GM19397 (cell line): ENCODE data around the gene SHTN1.

Experiments
- ATAC-seq: cut with Tn5 transposase; IDR thresholded peaks from one replicate; pipeline ENCODE4 v1.9.1; 2021; ENCODE audit warnings: mild to moderate bottlenecking, moderate library complexity; ENCODE audit not compliant: unreplicated experiment

SHTN1 gene, protein sequence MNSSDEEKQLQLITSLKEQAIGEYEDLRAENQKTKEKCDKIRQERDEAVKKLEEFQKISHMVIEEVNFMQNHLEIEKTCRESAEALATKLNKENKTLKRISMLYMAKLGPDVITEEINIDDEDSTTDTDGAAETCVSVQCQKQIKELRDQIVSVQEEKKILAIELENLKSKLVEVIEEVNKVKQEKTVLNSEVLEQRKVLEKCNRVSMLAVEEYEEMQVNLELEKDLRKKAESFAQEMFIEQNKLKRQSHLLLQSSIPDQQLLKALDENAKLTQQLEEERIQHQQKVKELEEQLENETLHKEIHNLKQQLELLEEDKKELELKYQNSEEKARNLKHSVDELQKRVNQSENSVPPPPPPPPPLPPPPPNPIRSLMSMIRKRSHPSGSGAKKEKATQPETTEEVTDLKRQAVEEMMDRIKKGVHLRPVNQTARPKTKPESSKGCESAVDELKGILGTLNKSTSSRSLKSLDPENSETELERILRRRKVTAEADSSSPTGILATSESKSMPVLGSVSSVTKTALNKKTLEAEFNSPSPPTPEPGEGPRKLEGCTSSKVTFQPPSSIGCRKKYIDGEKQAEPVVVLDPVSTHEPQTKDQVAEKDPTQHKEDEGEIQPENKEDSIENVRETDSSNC

DNA sequence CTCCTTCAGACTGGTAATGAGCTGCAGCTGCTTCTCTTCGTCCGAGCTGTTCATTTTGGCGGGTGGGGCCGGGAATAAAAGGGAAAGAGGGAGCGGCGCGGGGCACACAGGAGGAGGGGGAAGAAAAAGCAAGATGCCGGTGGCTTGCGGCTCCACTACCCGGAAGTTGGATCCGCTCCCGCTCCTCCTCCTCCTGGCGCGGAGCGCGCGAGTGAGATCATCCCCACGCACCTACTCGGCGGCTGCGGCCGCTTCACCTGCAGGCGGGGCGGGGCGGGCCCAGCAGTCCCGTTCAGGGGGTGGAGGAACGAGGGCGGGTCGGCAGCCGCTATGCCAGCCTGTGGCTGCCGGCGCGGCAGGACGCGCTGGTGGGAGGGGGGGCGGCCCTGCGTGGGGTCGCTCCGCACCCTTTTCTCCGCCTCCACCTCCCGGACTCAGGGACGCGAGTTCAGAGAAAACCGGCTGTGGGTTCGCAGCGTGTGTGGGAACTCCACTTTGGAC lies at the start of gene SHTN1:
Gene SHTN1 (minus strand): TSS at position 162 of the 501 bp plus-strand sequence. CDS start 108 bp downstream, at position 54.
- ATAC-seq = peak; percentile 32

GRCh38 chr10:117053482-117053881 lies 48.5 kb upstream of the SHTN1 start:
- no peak for ATAC-seq

DNA sequence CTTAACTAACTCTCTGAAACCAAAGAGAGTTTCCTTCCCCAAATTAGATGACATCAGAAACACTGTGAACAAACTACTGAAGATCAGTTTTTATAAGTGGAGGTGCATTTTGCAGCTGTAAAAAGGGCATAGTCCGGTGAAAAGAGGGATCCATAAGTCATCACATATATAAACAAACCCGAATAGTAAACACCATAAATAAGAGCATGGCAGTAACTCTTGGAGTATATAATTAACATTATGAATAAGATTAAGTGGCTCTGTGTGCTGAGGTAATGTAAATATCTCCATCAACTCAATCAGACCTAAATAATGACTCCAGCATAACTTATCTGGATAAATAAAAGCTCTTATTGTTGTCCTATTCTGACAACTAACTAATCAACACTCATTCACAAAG lies 43.0 kb upstream of the SHTN1 start:
- no peak for ATAC-seq

DNA sequence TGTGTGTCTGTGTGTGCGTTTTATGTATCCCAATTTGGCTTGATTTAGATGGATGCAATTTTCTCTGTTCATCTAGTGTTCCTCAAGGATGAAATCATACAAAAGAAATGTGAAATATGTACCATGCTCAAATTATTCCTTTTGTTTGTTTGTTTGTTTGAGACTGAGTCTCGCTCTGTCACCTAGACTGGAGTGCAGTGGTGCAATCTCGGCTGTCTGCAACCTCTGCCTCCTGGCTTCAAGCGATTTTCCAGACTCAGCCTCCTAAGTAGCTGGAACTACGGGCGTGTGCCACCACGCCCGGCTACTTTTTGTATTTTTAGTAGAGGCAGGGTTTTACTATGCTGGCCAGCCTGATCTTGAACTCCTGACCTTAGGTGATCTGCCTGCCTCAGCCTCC lies 11.3 kb upstream of the SHTN1 start:
- no peak for ATAC-seq

DNA sequence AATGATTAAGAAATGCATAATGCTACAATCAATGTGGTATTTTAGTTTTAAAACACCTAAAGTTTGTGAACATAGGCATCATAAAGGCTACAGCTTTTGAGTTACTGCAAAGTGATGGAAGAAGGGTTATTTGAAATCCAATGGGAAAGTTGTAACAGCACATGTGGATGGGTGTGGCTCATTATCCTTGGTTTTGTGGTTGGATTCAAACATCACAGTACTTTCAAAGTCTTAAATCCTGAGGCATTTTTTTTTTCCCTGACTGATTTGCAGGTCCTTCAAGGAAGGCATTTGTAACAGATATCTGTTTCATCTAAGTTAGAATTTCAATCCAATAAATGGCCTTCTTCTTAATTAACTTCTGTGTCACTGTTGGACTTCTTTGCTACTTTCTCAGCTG lies 9.8 kb upstream of the SHTN1 start:
- ATAC-seq = no peak

- no peak for ATAC-seq
Measured at GRCh38 chr10:117007080-117007479, 2.1 kb upstream of the SHTN1 start.

DNA sequence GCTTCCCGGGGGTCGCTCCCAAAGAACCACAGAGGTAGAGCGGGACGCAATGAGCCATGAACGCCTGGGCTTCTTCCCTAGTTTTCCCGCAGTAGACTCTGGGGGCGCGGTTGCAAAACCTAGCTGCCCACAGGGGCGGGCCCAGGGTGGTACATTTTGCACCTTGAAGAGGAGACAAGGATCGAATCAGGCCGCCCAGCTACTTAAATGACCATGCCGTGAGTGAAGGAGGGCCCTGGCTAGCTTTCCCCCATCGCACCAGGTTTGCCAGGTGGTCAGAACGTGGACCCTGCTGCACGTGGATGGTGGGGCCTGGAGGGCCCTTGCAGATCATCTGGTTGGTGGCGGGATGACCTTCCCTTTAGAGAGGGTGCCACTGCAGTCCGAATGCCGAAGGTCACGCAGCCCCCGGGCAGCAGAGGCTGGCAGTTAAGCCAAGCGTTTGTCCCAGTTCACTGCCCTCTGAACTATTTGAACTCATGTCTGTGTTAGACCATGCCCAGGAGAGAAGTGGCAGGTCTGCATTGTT lies 604 bp upstream of the SHTN1 start:
- no peak for ATAC-seq

DNA sequence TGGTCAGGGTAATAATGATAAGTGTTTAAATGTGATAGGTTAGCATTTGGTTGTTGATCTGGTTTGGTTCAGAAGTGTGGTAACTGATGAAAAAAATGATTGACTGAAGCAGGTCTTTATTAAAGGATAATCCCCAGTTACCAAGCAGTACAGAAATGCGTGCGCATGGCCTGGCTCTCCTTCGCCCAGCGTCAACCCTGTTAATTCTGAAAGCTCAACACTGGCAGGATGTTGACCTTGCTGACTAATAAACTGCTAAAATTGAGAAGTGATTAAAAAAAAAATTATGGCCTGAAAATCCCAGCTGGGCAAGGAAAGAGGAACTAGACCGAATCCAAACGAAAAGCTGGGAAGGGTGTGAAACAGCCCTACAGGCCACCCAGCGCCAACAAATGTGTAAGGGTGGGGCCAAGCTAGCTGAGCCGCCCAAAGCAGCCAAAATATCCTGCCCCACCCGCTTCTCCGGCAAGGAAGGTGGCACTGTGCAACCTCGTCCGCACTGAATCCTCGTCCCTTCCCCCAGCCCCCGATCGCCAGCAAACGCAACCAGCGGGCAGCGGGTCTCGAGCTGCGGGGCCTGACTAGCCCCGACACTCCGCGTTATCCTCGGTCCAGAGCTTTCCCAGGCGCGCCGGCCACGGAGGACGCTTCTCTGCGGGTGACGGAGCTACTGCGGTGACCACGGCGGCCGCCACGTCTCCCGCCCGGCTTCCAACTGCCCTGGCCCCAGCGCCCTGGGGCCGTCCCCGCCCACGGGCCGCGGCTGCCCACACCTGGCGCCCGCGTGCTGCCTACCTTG lies 561 bp downstream of the SHTN1 start:
- ATAC-seq = peak; percentile 51

- no peak for ATAC-seq
Measured at GRCh38 chr10:117003336-117003735, 1.7 kb downstream of the SHTN1 start.

GRCh38 chr10:117002206-117002605 lies 2.8 kb downstream of the SHTN1 start:
- ATAC-seq = no peak

DNA sequence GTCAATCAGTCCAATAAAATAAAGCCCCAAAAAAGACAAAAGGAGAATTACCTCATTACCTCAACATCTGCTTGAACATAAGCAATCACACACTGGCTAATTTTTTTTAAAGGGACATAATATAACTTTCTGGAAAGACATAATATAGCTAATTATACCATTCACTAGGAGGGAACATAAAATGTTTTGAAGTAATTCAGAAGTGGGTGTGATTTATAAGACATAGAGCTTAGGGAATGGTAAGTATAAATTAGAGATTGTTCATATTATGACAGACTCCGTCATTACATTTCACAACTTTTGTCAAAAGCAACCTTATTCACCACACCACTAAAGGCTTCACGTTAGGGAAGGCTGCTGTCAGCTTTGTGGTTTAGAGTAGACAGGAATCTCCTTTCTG lies 3.8 kb downstream of the SHTN1 start:
- ATAC-seq = no peak

DNA sequence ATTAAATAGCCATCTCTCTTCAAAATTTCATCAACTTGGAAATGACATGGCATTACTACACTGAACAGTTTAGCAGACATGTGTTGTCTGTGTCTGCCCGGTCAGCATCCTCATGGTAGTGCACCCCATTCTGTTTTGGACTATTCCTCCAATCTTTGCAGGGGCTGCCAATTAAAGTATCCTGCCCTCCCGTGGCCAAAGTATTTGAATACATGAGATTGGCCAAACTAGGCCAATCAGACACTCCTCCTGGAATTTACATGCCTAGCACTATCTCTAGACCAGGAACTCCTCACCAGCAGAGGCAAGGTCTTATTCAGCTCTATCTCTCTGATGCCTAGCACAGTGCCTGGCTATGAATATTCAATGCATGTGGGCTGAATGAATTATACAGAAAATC lies 4.4 kb downstream of the SHTN1 start:
- no peak for ATAC-seq

- no peak for ATAC-seq
Measured at GRCh38 chr10:116998172-116998571, 6.8 kb downstream of the SHTN1 start.

DNA sequence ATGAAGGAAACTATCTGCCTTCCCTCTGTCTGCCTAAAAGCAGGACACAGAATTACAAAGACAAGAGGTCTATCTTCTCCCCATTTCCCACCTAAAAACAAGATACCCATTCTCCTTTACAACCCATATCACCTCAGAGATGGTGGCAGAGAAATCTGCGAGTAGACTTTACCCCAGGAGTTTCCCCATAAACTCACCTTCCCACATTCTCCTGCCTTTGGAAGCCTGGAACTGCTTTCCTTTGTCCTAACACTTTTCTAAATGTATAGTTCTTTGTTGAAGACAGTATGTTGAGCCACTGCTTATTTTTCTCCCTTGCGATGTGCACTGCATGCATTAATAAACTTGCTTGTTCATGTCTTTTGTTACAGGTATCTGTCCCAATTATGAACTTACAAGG lies 8.0 kb downstream of the SHTN1 start:
- ATAC-seq = no peak

- no peak for ATAC-seq
Measured at GRCh38 chr10:116995648-116996047, 9.3 kb downstream of the SHTN1 start.

GRCh38 chr10:116994113-116994890 lies 10.7 kb downstream of the SHTN1 start:
- no peak for ATAC-seq

DNA sequence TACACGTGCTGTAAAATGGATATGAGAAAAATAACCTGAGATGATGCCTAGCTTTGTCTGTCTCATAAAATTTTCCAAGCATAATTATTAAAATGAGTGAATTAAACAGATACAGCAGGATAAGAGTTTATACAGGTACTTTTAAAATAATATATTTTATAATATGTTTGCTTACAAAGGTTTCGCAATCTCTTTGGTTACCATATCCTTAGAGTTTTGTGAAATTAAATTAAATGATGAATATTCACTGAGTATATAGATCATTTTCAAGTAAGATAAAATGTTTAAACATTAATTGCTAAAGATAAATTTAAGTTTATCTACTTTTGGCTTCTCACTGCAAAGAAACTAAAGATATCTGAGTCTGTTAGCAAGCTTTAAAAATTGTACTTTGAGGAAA lies 11.4 kb downstream of the SHTN1 start:
- ATAC-seq = no peak

DNA sequence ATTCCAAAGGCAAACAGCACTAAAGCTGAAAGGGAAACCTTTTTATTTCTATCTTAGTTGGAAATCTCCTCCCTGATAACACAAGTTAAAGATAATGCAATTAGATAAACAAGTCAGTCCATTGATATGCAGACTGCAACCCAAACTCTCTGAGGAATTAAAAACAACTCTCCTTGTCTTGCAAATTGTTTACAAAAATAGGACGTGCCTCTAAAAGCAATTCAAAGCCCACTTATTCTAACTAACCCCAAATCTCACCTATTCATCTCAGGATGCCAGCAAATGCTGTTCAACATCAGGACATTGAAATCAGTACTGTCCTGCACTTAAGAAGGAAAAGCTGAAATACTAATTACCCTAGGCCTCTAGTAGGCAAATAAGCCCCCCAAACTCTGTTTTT lies 12.8 kb downstream of the SHTN1 start:
- no peak for ATAC-seq

DNA sequence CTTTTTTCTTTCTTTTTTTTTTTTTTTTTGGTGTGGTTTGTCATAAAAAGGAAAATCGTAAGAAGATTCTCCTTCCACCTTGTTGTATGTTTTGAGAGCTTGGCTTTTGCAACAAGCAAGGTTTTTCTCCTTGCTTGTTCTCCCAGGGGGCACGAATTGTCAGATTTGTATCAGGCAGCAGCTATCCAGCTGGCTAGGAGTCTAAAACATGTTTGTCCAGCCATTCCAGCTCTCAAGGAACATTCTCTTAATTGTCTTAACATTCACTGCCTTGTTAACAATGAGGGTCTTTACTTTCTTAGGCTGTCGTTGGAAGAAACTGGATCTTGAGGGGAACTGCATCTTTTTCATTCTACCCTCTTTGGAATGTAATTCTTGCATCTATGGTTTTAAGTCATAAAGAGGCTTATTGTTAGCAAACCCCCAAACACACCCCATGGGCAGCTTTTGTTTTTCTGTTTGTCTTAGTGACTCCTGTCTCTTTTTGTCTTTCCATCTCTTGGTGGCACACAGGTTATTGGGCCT lies 14.6 kb downstream of the SHTN1 start:
- ATAC-seq = no peak

DNA sequence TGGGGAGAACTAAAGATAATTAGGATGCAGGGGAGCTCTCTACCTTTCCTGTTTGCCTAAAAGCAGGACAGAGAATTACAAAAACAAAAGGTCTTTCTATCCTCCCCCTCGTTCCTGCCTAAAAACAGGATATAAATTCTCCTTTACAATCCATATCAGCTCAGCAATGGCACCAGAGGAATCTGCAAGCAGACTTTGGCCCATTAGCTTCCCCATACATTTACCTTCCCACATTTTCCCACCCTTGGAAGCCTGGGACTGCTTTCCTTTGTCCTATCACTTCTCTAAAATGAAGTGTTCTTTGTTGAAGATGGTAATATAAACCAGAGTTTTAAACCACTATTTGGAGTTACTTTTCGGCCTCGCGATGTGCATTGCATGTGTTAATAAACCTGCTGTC lies 15.5 kb downstream of the SHTN1 start:
- no peak for ATAC-seq
